LNCaP clone FGC (cell line): ENCODE results near the gene NID2.

ENCODE experiments used
- DNase-seq: peaks from one replicate; pipeline ENCODE4 v3.0.0-alpha.2; 2011; ENCODE audit warnings: low read depth
- H3K4me3 ChIP-seq: 2 replicates; pipeline ENCODE4 v1.5.1; 2011; ENCODE audit warnings: mild to moderate bottlenecking, low read depth, low read length, control low read depth
- CTCF ChIP-seq: IDR thresholded peaks from 2 replicates; pipeline ENCODE4 v1.5.1; 2012; ENCODE audit warnings: mild to moderate bottlenecking; ENCODE audit not compliant: control insufficient read depth, insufficient read depth; ENCODE audit errors: extremely low read depth

The NID2 gene

GRCh38 chr14:52073251-52073650 is 4.4 kb upstream of the NID2 start:
- no peak for DNase-seq
- no peak overlapping the region for H3K4me3 ChIP-seq
- no peak for TF ChIP-seq CTCF

GRCh38 chr14:52072266-52072780 is 3.5 kb upstream of the NID2 start:
- DNase-seq = no peak
- TF ChIP-seq CTCF = no peak
- no peak overlapping the region for H3K4me3 ChIP-seq

- TF ChIP-seq CTCF = no peak
- no peak overlapping the region for H3K4me3 ChIP-seq
- no peak for DNase-seq
Measured at GRCh38 chr14:52071675-52072074, 2.8 kb upstream of the NID2 start.

- H3K4me3 ChIP-seq = no peak overlapping the region
- DNase-seq = no peak
- no peak for TF ChIP-seq CTCF
Measured at GRCh38 chr14:52070051-52070431, 1.2 kb upstream of the NID2 start.

GRCh38 chr14:52069307-52070050 is 620 bp upstream of the NID2 start:
- no peak for TF ChIP-seq CTCF
- H3K4me3 ChIP-seq = no peak overlapping the region
- no peak for DNase-seq

- H3K4me3 ChIP-seq = no peak overlapping the region
- TF ChIP-seq CTCF = no peak
- DNase-seq = no peak
Measured at GRCh38 chr14:52067873-52068614, 815 bp downstream of the NID2 start.
